Activated CD4-positive, alpha-beta T cell treated with anti-CD3 and anti-CD28 coated beads, Interleukin-2, amount 50 U/mL, for 24 hours (primary cell): ENCODE results near the gene NIN.

ENCODE experiments used
- DNase-seq, 2 donors: peaks; one replicate each; pipeline ENCODE4 v3.0.0-alpha.2; 2020; ENCODE audit warnings: low read depth in 1 of 2, low spot score in 1 of 2

Gene NIN

GRCh38 chr14:50792051-50792477 lies 38.9 kb downstream of the NIN start:
- DNase-seq, result no peak

- no peak for DNase-seq
Measured at GRCh38 chr14:50791201-50791600, 39.8 kb downstream of the NIN start.

GRCh38 chr14:50790589-50790988 lies 40.4 kb downstream of the NIN start:
- DNase-seq, result no peak

- no peak for DNase-seq
Measured at GRCh38 chr14:50786751-50787464, 44.1 kb downstream of the NIN start.

- DNase-seq, result no peak
Measured at GRCh38 chr14:50785457-50786063, 45.4 kb downstream of the NIN start.

GRCh38 chr14:50784683-50785456 lies 46.1 kb downstream of the NIN start:
- DNase-seq, result no peak

- no peak for DNase-seq
Measured at GRCh38 chr14:50783563-50783962, 47.4 kb downstream of the NIN start.

- no peak for DNase-seq
Measured at GRCh38 chr14:50780393-50780792, 50.6 kb downstream of the NIN start.

- DNase-seq, result no peak
Measured at GRCh38 chr14:50778721-50779483, 52.1 kb downstream of the NIN start.

GRCh38 chr14:50776522-50776921 lies 54.4 kb downstream of the NIN start:
- DNase-seq, result no peak

GRCh38 chr14:50775357-50775756 lies 55.6 kb downstream of the NIN start:
- DNase-seq, result no peak

GRCh38 chr14:50774542-50775267 lies 56.3 kb downstream of the NIN start:
- DNase-seq, result no peak

GRCh38 chr14:50773632-50774541 lies 57.1 kb downstream of the NIN start:
- no peak for DNase-seq

GRCh38 chr14:50772412-50772811 lies 58.5 kb downstream of the NIN start:
- DNase-seq, result no peak

- no peak for DNase-seq
Measured at GRCh38 chr14:50770586-50770985, 60.4 kb downstream of the NIN start.

- DNase-seq, result no peak
Measured at GRCh38 chr14:50769863-50770500, 61.0 kb downstream of the NIN start.

- DNase-seq, result no peak
Measured at GRCh38 chr14:50768680-50769079, 62.3 kb downstream of the NIN start.

- no peak for DNase-seq
Measured at GRCh38 chr14:50766338-50766886, 64.5 kb downstream of the NIN start.
